ENCODE data around the gene AMACR.

AMACR gene

DNA sequence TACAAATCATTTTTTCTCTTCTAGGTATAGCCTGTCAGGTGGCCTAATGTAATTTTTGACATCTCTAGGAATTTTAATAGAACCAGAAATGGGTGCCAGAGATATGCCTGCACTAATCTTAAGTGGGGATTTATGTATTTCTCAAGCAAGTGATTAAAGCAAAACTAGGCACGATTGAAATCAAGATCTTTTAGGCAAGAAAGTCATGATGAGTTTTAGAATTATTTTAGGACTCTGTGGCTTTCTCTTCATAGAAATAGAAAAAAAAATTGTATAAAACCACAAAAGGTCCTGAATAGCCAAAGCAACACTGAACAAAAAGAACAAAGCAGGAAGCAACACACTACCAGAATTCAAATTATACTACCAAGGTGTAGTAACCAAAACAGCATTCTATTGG, 952 bp upstream of the AMACR start:
- H3K4me3 ChIP-seq (ENCODE audit: low read depth, low read length) = peak overlapping the region; percentile 85

DNA sequence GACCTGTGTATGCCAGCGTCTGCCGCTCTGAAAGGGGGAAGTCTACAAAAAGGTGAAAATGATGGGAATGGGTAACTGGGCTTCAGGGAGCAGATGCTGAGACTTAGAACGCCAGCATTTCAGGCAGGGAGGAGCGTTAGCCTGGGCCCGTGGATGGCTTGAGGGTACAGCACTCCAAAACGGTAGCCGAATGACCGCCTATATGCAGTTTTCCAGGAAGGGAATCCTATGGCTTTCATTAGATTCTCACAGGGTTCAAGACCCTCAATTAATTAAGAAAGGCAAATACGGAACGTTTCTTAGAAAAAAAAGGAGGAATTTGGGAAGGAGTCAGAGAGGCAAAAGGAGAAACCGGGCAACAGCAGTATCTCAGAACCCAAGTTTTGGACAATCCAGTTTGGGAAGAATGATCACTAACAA, 639 bp downstream of the AMACR start:
- peak overlapping the region; percentile 85 for H3K4me3 ChIP-seq (ENCODE audit: low read depth, low read length)

DNA sequence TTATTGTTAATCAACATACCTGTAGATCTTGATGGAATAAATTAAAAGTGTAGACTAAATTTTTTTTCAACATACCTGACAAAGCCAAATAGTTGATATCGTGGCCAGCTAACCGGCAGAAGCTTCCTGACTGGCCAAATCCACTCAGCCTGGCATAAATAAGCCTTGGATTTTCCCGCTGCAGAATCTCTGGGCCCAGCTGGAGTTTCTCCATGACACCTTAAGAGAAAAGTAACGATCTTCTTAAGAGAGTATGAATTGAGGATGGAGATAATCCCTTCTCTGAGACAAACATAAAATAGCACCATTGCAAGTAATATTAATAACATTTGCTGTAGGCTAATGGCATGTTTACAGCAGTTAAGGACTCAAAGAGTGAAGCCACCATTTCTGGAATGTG, 2.2 kb downstream of the AMACR start:
- H3K4me3 ChIP-seq (ENCODE audit: low read depth, low read length) = no peak overlapping the region

DNA sequence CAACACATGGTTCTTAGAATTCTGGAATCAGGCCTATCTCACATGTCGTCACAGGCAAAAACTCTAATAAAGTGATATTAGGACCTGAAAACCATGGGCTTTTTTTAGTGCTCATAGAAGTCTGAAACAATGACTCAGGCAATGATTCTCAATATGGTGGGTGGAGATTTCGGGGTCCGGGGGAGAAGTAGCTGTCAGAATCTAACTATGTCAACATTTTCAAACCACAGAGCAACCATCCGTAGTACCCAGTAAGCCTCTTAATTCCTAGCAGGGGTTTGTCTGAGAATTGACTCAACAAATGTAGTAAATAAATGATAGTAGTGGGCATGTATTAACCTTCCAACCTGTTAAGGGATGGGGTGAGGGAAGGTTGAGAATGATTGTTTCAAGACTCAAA, 2.6 kb downstream of the AMACR start:
- H3K4me3 ChIP-seq (ENCODE audit: low read depth, low read length) = no peak overlapping the region

DNA sequence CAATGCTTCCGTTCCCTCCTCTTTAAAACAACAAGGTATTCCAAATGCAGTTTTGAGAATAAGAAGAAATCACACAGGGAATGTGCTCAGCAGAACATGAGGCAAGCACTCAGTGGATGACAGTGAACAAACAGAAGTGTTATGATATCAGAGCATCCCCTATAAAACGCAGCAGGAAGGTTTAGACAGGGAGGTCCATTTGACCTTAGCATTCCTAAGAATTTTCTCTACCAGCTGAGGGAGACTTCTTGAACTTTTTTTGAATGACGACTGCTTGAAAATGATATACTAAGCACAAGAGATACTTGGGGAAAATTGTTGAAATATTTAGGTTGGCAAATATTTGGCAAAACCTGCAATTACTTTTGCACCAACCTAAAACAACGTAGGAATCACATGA, 3.9 kb downstream of the AMACR start:
- H3K4me3 ChIP-seq (ENCODE audit: low read depth, low read length) = no peak overlapping the region

DNA sequence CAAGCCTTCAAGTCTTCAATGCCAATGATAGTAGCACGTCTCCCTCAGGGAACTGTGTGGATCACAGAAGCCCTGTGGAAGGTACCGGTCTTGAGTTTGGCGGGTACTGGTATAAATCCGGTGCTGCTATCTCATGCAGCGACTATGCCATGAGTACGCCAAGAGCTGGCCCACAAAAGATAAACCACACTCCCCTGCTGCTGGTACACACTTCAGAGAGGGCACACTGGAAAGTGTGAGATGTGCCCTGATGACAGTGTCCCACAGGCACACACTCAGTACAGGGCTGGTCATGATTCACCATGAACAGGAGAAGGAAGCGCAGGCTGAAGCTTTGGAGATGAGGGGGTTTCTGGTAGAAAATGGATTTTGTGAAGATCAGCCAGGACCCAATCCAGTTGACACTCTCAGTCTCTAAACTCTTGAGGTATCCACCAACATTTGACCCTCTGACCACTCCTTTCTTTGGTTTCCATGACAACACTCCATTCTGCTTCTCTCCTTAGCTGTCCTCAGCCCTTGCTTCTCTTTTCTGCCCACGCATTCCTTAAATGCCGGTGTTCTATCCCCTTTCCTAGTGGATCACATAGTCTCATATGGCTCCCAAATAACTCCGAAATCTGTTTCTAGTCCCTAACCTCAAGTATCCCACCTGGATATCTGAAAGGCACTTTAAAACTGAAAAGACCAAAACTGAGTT, 5.1 kb downstream of the AMACR start:
- H3K4me3 ChIP-seq (ENCODE audit: low read depth, low read length) = no peak overlapping the region

DNA sequence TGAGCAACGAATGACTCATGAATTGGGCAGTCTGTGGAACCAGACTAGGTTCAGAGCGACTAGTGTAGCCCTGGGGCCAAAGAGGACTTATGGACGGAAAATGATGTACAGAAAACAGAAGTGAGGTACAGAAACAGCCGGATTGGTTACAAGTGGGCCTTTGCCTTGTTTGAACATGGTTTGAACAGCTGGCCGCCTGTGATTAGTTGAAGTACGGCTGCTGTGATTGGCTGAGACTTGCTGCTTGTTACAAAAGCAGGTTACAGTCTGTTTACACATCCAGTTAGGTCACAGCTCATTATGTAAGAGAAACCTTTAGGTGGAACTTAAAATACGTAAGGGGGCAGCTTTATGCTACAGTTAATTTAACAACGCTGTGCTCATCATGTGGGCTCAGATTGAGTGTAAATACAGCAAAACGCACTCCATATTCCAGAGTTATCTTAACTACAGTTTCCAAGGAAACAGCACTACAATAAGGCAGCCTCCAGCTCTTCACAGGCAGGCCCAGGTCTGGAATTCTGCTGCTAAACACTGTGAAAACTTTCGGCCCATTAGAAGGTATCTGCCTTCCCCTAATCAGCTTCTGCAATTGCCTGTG, 6.5 kb downstream of the AMACR start:
- no peak overlapping the region for H3K4me3 ChIP-seq (ENCODE audit: low read depth, low read length)

DNA sequence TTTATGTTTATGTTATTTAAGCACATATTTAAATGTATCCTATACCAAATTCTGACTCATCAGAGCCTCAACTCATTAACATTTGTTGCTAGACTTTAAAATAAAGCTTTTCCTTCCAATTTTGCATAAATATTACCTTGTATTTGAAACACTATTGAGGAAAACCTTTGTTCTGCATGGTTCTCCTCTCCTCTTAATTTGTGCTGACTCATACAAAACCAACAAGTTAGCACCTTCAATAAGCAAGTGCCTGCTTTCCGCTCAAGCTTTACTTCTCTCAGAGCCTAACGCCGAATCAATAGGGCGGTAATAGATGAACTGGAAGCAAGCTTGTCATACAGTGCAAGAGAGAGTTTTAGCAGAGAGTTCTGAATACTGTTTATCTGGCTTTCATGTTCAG, 7.9 kb downstream of the AMACR start:
- H3K4me3 ChIP-seq (ENCODE audit: low read depth, low read length) = no peak overlapping the region

DNA sequence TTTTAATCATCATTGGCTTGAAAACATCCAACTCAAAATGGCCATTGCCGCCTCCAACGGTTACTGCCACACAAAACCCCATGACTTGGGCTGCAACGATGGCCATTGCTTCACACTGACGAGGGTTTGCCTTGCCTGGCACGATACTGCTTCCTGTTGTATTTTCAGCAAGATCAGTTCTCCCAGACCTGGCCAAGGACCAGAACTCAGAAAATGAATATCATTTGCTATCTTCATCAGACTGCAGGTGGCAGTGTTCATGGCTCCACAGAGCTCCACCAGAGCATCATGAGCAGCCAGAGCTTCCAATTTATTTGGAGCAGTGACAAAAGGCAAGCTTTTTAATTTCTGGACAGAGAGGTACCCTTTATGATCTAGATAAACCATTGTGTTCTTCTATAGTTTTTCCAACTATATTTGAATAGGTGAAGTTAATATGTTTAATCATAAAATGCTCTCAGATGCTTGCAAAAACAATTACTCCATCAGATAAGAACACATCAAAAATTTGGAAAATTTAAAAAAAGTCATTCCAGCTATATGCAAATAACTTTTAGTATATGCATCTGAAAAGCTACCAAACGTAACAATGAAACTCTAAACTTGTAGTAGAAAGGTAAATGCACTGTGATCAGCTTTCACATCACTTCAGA, 10.4 kb downstream of the AMACR start:
- H3K4me3 ChIP-seq (ENCODE audit: low read depth, low read length) = no peak overlapping the region

DNA sequence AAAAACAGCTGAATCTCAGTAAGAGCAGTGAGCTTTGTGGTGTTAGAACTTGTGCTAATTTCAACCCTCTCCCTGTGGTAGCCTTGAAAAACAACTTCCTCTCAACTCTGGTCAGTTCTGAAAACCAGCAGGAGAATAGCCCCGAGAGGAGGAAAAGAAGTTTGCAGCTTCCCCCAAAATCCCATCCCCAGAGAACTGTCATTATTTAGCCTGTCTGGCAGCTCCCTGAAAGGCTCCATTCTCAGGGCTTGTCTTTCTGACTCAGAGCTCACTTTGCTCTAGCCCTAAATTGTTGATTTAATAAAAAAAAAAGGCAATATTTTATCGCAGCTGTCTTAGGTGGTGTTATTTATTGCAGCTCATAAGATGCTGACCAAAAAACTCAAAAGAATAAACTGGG, 12.0 kb downstream of the AMACR start:
- H3K4me3 ChIP-seq (ENCODE audit: low read depth, low read length) = no peak overlapping the region

DNA sequence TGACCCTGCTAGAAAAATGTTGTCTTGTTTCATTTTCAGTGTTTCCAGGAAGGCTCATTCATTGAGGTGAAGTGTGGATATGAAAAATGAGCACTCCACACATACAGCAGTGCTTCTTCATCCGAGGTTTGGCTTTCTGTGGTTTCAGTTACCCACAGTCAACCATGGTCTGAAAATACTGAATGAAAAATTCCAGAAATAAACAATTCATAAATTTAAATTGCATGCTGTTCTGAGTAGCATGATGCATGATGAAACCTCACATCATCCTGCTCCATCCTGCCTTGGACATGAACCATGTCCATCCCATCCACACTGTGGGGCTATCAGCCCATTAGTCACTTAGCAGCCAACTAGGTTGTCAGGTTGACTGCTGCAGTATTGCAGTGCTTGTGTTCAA, 13.0 kb downstream of the AMACR start:
- no peak overlapping the region for H3K4me3 ChIP-seq (ENCODE audit: low read depth, low read length)

DNA sequence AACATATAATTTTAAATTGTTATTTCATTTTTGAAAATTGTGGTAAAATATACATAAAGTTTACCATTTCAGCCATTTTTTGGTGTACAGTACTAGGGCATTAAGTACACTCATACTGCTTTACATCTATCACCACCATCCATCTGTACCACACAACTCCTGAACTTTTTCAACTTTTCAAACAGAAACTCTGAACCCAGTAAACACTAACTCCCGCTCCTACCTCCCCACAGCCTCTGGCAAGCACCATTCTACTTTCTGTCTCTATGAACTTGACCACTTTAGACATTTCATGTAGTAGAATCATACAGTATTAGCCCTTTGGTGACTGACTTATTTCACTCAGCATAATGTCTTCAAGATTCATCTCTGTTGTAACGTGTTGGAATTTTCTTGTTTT, 15.0 kb downstream of the AMACR start:
- no peak overlapping the region for H3K4me3 ChIP-seq (ENCODE audit: low read depth, low read length)

DNA sequence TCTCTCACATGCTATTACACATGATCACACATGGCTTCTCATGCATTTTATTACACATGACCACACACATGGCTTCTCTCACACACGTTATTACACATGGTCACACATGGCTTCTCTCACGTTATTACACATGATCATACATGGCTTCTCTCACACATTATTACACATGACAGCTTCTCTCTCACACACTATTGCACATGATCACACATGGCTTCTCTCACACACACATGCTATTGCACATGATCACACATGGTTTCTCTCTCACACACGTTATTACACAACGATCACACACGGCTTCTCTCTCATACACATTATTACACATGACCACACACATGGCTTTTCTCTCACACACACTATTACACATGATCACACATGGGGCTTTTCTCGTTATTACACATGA, 22.4 kb downstream of the AMACR start:
- no peak overlapping the region for H3K4me3 ChIP-seq (ENCODE audit: low read depth, low read length)

DNA sequence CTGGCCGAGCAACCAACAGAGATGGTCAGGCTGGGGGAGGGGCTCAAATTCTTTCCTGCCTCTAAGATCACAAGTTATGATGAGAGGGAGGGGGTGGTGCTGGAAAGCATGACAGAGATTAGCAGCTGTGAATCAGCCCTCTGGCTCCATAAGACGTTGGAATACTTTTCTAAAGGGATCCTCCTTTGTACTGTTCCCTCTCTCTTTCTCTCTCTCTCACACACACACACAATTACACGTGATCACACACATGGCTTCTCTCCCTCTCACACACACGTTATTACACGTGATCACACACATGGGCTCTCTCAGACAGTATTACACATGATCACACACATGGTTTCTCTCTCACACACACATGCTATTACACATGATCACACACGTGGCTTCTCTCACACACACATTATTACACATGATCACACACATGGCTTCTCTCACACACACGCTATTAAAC, 23.2 kb downstream of the AMACR start, which contains the start of gene SLC45A2:
Gene SLC45A2 (minus strand): TSS at position 23 of the 454 bp plus-strand sequence. CDS start 110 bp downstream, outside the sequence.
- no peak within 1 kb of the TSS for H3K4me3 ChIP-seq (ENCODE audit: low read depth, low read length)

DNA sequence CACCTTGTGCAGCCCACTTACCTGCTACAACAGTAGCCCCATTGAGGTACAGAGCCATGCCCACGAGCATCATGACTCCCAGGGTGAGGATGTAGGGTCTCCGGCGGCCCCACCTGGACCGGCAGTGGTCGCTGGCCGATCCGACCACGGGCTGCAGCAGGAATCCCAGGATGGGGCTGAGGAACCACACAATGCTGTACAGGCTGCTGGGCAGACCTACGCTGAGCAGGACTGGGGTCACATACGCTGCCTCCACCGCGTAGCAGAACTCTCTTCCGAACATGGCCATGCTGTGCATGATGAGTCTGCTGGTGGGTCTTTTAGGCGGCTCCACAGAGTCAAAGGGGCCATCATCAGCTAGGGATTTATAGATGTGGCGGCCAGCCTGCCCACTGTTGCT, 23.7 kb downstream of the AMACR start:
- H3K4me3 ChIP-seq (ENCODE audit: low read depth, low read length) = no peak overlapping the region

DNA sequence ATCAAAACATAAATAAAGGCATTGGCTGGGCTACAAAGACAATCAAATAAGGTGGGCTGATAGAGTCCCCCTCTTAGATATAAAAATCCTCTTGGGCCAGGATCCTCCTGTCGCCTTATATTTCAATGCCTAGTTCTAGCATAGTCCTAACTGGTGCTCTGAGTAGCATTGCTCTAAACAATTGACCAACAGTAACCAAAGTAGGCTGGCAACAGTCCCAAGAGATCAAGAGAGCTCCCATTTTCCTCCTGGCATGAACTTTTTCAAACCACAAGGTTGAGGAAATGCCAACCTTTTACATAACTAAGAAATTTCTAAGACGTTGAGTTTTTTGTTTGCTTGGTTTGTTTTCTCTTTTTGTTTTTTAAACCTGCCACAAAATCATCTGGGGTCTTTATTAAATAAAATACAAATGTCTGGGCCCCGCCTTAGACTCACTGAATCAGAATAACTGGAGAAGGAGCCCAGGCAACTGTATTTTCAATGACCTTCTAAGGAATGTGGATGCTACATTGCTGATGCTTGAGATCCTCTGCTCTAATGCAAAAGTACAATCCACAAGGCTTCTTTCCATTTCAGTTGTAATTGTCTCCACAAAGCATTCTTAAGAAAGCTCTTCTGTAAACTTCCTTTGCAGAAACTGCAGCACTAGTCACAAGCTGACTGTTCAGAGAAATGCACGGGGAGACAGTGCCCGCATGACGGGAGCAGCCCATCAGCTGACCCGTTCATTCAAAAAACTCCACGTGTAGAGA, 26.3 kb downstream of the AMACR start:
- H3K4me3 ChIP-seq (ENCODE audit: low read depth, low read length) = no peak overlapping the region

DNA sequence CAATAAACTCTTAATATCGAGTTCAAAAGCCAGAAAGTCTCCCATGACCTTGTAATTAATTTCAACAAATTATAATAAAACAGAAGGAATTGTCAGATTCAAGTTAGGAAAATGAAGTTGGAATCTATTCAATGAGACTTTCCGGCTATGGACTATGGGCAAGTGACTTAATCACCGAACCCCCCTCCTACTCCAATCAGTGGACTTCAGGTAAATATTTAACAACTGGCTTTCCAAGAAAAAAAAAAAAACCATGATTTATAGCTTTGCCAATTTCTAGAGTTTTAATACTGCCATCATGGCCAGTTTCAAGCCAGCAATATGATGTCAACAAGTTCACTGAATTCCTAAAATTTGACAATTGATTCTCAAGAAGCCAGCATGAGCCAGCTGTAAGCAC, 27.8 kb downstream of the AMACR start:
- H3K4me3 ChIP-seq (ENCODE audit: low read depth, low read length) = no peak overlapping the region

DNA sequence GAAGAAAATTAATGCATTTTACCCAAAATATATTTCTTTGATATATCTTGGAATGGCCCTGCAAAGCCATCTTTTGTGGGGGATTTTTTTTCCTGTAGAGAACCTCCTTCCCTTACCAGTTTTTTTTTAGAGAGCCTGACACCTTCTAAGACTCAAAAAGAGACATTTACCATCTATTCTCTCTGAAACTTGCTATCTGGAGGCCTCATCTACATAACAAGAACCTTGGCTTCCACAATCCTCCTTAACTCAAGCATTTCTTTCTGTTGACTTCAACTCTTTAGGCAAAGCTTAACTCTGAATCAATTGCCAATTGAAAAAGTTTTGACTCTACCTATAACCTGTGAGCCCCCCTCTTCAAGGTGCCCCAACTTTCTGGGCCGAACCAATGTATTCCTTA, 29.5 kb downstream of the AMACR start:
- H3K4me3 ChIP-seq (ENCODE audit: low read depth, low read length) = no peak overlapping the region

DNA sequence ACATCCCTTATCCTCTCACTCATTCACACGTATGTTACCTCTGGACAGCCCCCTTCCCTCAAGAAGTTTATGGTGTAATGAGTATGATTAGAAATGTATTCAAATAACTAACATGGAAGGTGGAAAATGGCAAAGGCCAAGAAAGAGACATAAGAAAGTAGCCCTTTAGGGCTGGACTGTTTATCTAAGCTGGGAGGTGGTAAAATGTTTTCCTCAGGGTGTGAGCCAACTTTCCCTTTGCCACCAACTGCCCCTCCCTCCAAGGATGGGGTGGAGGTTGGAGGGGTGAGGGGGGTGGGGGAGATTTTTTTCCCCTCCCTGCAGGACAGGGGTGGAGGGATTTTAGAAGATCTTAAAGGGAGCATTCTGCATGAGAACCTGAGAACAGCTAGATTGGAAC, 31.5 kb downstream of the AMACR start:
- H3K4me3 ChIP-seq (ENCODE audit: low read depth, low read length) = no peak overlapping the region

DNA sequence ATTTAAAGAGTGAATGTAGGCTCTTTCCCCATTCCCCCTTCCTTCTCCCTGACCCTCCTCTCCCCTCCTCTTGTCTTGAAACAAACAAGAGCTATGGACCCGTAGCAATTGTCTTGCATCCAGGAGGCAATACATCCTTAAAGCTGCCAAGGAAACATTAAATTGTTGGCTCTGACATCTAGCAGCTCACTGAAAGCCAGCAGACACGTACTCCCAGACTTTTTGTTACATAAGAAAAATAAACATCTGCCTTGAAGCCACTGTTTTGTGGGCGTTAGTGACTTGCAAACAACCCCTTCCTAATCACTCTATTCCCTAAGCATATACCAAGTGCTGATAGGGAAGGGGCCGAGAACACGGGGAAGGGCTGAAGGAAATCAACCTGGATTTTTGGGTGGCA, 32.0 kb downstream of the AMACR start:
- H3K4me3 ChIP-seq (ENCODE audit: low read depth, low read length) = no peak overlapping the region

DNA sequence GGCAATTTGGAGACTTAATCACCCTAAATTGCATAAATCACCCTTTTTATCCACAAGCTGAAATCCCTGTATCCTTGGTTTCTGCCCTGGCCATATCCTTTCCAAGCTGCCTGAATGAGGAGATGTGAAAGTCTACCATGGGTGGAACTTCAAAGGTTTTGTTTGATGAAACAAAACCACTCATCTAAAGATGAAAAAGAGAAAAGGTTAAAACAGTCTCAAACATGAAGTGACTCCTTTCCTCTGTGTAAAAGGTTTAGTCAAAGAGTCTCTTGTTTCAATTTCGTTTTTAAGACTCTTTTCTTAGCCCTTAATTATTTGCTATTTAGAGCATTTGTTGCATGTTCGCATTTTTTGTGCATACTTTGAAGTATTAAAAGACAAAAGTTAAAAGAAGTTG, 34.6 kb downstream of the AMACR start:
- H3K4me3 ChIP-seq (ENCODE audit: low read depth, low read length) = no peak overlapping the region
